GM19239 (cell line): ENCODE data around the gene ATG2A.
A peak's percentile ranks its signal among the peaks of the same experiment; 100 is the strongest.

Experiments
- DNase-seq: peaks from one replicate; pipeline ENCODE4 v3.0.0; 2011; ENCODE audit warnings: low spot score; ENCODE audit not compliant: insufficient read length
- FAIRE-seq: peaks from 2 replicates; lab custom pipeline; 2011; peaks lifted over from hg19 to GRCh38; lab: Jason Lieb, UNC

The ATG2A gene

GRCh38 chr11:64859542-64860414 is 57.2 kb downstream of the ATG2A start:
- FAIRE-seq: peak; percentile 99
- DNase-seq: peak; percentile 91

GRCh38 chr11:64858467-64859263 is 58.3 kb downstream of the ATG2A start:
- FAIRE-seq (peak; percentile 11), DNase-seq (no peak)

- DNase-seq: no peak
- FAIRE-seq: no peak
Measured at GRCh38 chr11:64857485-64857884, 59.5 kb downstream of the ATG2A start.

- FAIRE-seq (no peak), DNase-seq (no peak)
Measured at GRCh38 chr11:64856382-64857227, 60.4 kb downstream of the ATG2A start.

- DNase-seq: no peak
- FAIRE-seq: no peak
Measured at GRCh38 chr11:64855596-64856304, 61.3 kb downstream of the ATG2A start.

- no peak for FAIRE-seq
Measured at GRCh38 chr11:64854534-64855502, 62.2 kb downstream of the ATG2A start.

GRCh38 chr11:64854157-64854533 is 62.9 kb downstream of the ATG2A start:
- FAIRE-seq: no peak

More at GRCh38 chr11:64854534-64855502, 62.2 kb downstream of the ATG2A start:
- DNase-seq: no peak

GRCh38 chr11:64853709-64854108 is 63.3 kb downstream of the ATG2A start:
- DNase-seq (no peak), FAIRE-seq (peak; percentile 21)

More at GRCh38 chr11:64854157-64854533, 62.9 kb downstream of the ATG2A start:
- DNase-seq: no peak

- no peak for DNase-seq
- no peak for FAIRE-seq
Measured at GRCh38 chr11:64852804-64853509, 64.1 kb downstream of the ATG2A start.

- DNase-seq (no peak), FAIRE-seq (peak; percentile 62)
Measured at GRCh38 chr11:64851831-64852351, 65.1 kb downstream of the ATG2A start.

- peak; percentile 96 for FAIRE-seq
- peak; percentile 87 for DNase-seq
Measured at GRCh38 chr11:64850979-64851567, 65.9 kb downstream of the ATG2A start.

- no peak for DNase-seq
- FAIRE-seq: no peak
Measured at GRCh38 chr11:64849598-64850356, 67.2 kb downstream of the ATG2A start.

GRCh38 chr11:64848826-64849597 is 68.0 kb downstream of the ATG2A start:
- FAIRE-seq: no peak
- no peak for DNase-seq

GRCh38 chr11:64848214-64848825 is 68.7 kb downstream of the ATG2A start:
- DNase-seq (no peak), FAIRE-seq (peak; percentile 72)

- FAIRE-seq: peak; percentile 90
- DNase-seq: peak; percentile 92
Measured at GRCh38 chr11:64846998-64847666, 69.9 kb downstream of the ATG2A start.
